ENCODE data around the gene ZMYND8.
"Not testable (repeated sequence)": the region's sequence is repeated elsewhere in the genome, so short reads cannot be mapped to it uniquely, and the experiment has no call there.

Gene ZMYND8

DNA sequence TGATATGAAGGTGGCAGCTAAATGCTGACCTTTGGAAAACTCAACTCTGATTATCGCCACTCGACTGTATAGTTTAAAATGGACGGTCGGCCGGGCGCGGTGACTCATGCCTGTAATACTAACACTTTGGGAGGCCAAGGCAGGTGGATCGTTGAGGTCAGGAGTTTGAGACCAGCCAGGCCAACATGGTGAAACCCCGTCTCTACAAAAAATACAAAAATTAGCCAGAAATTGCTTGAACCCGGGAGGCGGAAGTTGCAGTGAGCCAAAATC, 151.7 kb downstream of the ZMYND8 start:
- H3K4me3 ChIP-seq (ENCODE audit: low read depth in 1 of 2, low read length in 2 of 2); H3K36me3 ChIP-seq (ENCODE audit: insufficient read depth, low read length); H3K27ac ChIP-seq (ENCODE audit: low read depth, low read length); H3K9me3 ChIP-seq (ENCODE audit: low read length); H3K27me3 ChIP-seq (ENCODE audit: control insufficient read depth in 1 of 2, insufficient read depth in 2 of 2, low read length in 2 of 2); H3K9ac ChIP-seq (ENCODE audit: low read length); H3K4me1 ChIP-seq (ENCODE audit: insufficient read depth, low read length): not testable (repeated sequence)

DNA sequence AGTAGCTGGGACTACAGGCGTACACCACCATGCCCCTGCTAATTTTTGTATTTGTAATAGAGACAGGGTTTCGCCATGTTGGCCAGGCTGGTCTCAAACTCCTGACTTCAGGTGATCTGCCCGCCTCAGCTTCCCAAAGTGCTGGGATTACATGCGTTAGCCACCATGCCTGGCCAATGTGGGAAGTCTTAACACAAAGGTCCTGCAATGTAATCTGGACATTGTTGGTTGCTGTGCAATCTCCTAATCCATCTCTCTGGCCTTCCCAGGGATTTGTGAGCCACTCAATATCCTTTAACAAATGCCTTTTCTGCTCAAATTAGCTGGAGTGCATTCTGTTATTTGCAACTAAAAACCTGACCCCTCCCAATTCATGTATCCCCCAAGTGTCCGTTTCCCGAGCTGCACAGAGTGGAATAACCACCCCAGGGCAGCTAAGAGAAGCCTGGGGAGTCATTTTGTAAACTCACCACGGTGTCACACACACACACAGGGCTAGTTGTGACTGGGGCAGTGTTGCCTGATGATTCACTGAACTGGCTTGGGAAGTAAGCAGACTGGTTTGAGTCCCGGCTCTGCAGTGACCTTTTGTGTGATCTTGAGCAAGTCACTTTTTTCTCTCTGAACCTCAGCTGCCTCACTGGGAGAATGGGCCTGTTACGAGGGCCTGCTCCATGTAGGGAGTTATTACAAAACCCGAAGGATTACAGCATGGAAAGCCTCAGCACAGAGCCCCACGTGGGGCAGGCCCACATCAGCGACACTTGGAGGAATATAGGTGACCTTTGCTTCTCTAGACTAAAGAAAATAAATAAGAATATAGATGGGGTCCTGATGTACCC, 152.3 kb downstream of the ZMYND8 start:
- Histone ChIP-seq H3K9me3 (ENCODE audit: low read length) (no peaks in the 10 kb centered on the region), H3K4me3 (ENCODE audit: low read depth in 1 of 2, low read length in 2 of 2) (no peak overlapping the region), H3K9ac (ENCODE audit: low read length) (no peak overlapping the region), H3K27me3 (ENCODE audit: control insufficient read depth in 1 of 2, insufficient read depth in 2 of 2, low read length in 2 of 2) (no peaks in the 10 kb centered on the region), H3K36me3 (ENCODE audit: insufficient read depth, low read length) (peaks cover under 1% of the 10 kb centered on the region), H3K4me1 (ENCODE audit: insufficient read depth, low read length) (no peaks in the 10 kb centered on the region), H3K27ac (ENCODE audit: low read depth, low read length) (no peak overlapping the region)

GRCh38 chr20:47202733-47203667, 153.5 kb downstream of the ZMYND8 start:
- no peaks in the 10 kb centered on the region for H3K4me1 ChIP-seq (ENCODE audit: insufficient read depth, low read length)
- no peak overlapping the region for H3K9ac ChIP-seq (ENCODE audit: low read length)
- H3K9me3 ChIP-seq (ENCODE audit: low read length), result no peaks in the 10 kb centered on the region
- no peak overlapping the region for H3K4me3 ChIP-seq (ENCODE audit: low read depth in 1 of 2, low read length in 2 of 2)
- H3K27ac ChIP-seq (ENCODE audit: low read depth, low read length), result no peak overlapping the region
- no peaks in the 10 kb centered on the region for H3K27me3 ChIP-seq (ENCODE audit: control insufficient read depth in 1 of 2, insufficient read depth in 2 of 2, low read length in 2 of 2)
- H3K36me3 ChIP-seq (ENCODE audit: insufficient read depth, low read length), result no peaks in the 10 kb centered on the region

DNA sequence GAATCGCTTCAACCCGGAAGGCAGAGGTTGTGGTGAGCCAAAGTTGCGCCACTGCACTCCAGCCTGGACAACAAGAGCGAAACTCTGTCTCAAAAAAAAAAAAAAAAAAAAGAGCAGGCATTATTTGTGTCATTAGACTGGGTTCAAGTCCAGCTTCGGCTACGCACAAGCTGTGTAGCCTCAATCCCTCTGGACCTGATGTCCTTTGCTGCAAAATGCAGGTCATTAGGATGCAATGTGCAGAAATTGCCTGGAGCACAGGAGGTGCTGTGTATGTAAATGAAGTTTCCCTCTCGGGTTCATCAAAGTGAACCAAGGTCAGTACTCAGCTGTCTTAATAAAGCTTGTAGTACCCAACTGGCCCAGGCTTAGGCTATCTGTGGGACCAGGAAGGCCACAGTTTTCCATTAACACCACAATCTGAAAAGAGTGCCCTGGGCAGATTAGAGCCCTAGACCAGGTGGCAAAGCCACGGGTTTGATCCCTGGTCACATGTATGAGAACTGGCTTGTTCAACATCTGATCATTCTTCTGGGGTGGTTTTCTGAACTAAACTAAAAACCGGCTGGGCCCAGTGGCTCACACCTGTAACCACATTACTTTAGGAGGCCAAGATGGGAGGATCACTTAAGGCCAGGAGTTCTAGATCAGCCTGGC, 155.3 kb downstream of the ZMYND8 start:
- Histone ChIP-seq H3K9me3 (ENCODE audit: low read length) (no peaks in the 10 kb centered on the region), H3K4me1 (ENCODE audit: insufficient read depth, low read length) (peaks cover 4% of the 10 kb centered on the region), H3K27me3 (ENCODE audit: control insufficient read depth in 1 of 2, insufficient read depth in 2 of 2, low read length in 2 of 2) (no peaks in the 10 kb centered on the region), H3K27ac (ENCODE audit: low read depth, low read length) (no peak overlapping the region), H3K36me3 (ENCODE audit: insufficient read depth, low read length) (no peaks in the 10 kb centered on the region), H3K4me3 (ENCODE audit: low read depth in 1 of 2, low read length in 2 of 2) (no peak overlapping the region), H3K9ac (ENCODE audit: low read length) (no peak overlapping the region)

DNA sequence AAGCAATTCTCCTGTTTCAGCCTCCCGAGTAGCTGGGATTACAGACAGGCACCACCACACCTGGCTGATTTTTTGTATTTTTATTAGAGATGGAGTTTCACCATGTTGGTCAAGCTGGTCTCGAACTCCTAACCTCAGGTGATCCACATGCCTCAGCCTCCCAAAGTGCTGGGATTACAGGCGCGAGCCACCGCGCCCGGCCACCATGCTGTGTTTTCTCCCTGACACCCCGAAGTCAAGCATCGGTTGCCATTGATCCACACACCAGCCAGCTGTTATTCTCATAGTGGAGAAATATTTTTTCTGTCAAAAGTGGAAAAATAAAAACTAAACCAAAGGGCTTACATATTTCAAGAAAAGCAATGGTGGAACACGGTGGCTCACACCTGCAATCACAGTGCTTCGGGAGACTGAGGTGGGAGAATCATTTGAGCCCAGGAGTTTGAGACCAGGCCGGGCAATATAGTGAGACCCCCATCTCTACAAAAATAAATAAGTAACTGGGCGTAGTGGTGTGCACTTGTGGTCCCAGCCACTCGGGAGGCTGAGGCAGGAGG, 157.4 kb downstream of the ZMYND8 start:
- H3K27ac ChIP-seq (ENCODE audit: low read depth, low read length), result no peak overlapping the region
- H3K9ac ChIP-seq (ENCODE audit: low read length), result no peak overlapping the region
- H3K27me3 ChIP-seq (ENCODE audit: control insufficient read depth in 1 of 2, insufficient read depth in 2 of 2, low read length in 2 of 2), result no peaks in the 10 kb centered on the region
- no peaks in the 10 kb centered on the region for H3K9me3 ChIP-seq (ENCODE audit: low read length)
- H3K4me3 ChIP-seq (ENCODE audit: low read depth in 1 of 2, low read length in 2 of 2), result no peak overlapping the region
- peaks cover 4% of the 10 kb centered on the region for H3K4me1 ChIP-seq (ENCODE audit: insufficient read depth, low read length)
- no peaks in the 10 kb centered on the region for H3K36me3 ChIP-seq (ENCODE audit: insufficient read depth, low read length)

DNA sequence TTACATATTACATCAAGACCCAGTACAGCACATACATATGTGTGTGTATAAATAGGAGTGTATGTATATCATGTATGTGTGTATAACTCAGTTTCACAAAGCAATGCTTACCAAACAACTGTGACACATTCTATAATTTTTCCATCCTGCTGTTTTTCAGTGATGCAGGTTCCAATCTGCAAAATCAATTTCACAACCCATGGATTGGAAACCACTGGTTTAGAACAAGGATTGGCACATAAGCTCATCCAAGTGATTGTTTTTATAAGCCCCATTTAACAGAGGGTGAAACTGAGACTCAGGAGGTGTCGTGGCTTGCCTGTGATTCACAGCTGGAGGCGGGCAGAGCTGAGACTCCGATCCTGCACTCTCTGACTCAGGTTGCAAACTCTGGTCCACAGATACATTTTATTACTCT, 158.2 kb downstream of the ZMYND8 start:
- Histone ChIP-seq H3K4me3 (ENCODE audit: low read depth in 1 of 2, low read length in 2 of 2) (no peak overlapping the region), H3K9ac (ENCODE audit: low read length) (no peak overlapping the region), H3K4me1 (ENCODE audit: insufficient read depth, low read length) (peaks cover 4% of the 10 kb centered on the region), H3K27me3 (ENCODE audit: control insufficient read depth in 1 of 2, insufficient read depth in 2 of 2, low read length in 2 of 2) (no peaks in the 10 kb centered on the region), H3K9me3 (ENCODE audit: low read length) (no peaks in the 10 kb centered on the region), H3K27ac (ENCODE audit: low read depth, low read length) (no peak overlapping the region), H3K36me3 (ENCODE audit: insufficient read depth, low read length) (no peaks in the 10 kb centered on the region)

DNA sequence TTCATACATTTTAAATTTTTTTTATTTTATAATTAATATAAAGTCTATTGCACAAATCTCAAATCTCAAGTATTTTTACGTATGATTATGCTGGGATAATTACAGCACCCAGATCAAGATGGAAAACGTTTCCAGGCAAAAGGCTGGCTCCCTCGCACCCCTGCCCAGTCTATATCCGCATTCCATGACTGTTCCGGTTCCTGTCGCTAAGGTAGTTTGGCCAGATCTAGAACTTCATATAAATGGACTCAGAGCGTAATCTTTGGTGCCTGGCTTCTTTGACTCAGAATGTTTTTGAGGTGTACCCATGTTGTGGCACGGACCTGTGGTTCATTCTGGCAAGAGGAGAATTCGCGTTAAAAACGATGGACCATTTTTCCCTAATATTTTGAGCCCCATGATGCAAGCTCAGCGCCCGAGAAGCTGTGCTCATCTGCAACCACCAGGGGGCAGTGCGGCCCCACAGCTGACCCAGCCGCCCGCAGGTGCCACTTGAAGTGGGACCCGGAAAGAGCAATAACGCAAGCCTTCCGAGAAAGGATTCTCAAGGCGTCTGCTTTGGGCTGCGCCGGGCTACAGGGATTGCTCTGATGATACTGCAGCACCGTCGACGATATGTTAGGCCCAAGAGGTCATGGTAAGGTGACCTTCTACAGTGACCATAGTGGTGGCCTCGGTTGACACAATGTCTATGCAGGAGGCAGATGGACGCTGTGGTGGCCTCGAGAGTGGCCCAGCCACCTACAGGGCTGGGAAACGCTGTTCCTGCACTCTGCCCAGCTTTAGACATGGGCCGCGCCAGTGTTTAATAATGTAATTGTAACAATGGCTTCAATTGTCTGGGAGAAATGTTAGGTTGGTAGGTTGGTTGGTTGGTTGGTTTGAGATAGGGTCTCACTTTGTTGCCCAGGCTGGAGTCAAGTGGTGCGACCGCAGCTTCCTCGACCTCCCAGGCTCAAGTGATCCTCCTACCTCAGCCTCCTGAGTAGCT, 160.1 kb downstream of the ZMYND8 start:
- Histone ChIP-seq H3K9ac (ENCODE audit: low read length) (no peak overlapping the region), H3K4me3 (ENCODE audit: low read depth in 1 of 2, low read length in 2 of 2) (no peak overlapping the region)

GRCh38 chr20:47195573-47195972, 160.9 kb downstream of the ZMYND8 start:
- no peak overlapping the region for H3K27ac ChIP-seq (ENCODE audit: low read depth, low read length)
- H3K36me3 ChIP-seq (ENCODE audit: insufficient read depth, low read length), result no peaks in the 10 kb centered on the region
- H3K4me1 ChIP-seq (ENCODE audit: insufficient read depth, low read length), result peaks cover 4% of the 10 kb centered on the region
- no peak overlapping the region for H3K9ac ChIP-seq (ENCODE audit: low read length)
- no peaks in the 10 kb centered on the region for H3K9me3 ChIP-seq (ENCODE audit: low read length)
- no peaks in the 10 kb centered on the region for H3K27me3 ChIP-seq (ENCODE audit: control insufficient read depth in 1 of 2, insufficient read depth in 2 of 2, low read length in 2 of 2)
- H3K4me3 ChIP-seq (ENCODE audit: low read depth in 1 of 2, low read length in 2 of 2), result no peak overlapping the region

More for the DNA sequence above, 160.1 kb downstream of the ZMYND8 start:
- Histone ChIP-seq H3K9me3 (ENCODE audit: low read length) (no peaks in the 10 kb centered on the region), H3K27me3 (ENCODE audit: control insufficient read depth in 1 of 2, insufficient read depth in 2 of 2, low read length in 2 of 2) (no peaks in the 10 kb centered on the region), H3K4me1 (ENCODE audit: insufficient read depth, low read length) (peaks cover 4% of the 10 kb centered on the region), H3K27ac (ENCODE audit: low read depth, low read length) (no peak overlapping the region), H3K36me3 (ENCODE audit: insufficient read depth, low read length) (no peaks in the 10 kb centered on the region)

DNA sequence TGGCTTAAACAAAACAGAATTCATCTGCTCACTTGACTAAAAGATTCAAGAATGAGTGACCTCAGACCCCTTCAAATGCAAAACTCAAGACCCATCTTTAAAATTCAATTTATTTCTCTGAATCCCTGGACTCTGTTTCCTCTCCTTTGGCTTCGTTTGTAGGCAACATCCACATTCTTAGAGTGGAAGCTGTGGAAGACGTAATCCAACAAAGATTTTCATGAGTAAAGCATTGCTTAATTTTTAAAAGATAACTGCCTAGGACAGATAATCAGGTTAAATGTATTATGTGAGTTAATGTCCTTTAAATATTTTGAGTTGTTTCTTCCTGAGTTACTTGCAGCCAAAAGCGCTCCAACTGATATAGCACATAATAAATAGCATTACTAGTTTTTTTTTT, 164.5 kb downstream of the ZMYND8 start:
- H3K27ac ChIP-seq (ENCODE audit: low read depth, low read length), result no peak overlapping the region
- no peak overlapping the region for H3K9ac ChIP-seq (ENCODE audit: low read length)
- H3K9me3 ChIP-seq (ENCODE audit: low read length), result no peaks in the 10 kb centered on the region
- peaks cover 4% of the 10 kb centered on the region for H3K4me1 ChIP-seq (ENCODE audit: insufficient read depth, low read length)
- H3K36me3 ChIP-seq (ENCODE audit: insufficient read depth, low read length), result no peaks in the 10 kb centered on the region
- H3K27me3 ChIP-seq (ENCODE audit: control insufficient read depth in 1 of 2, insufficient read depth in 2 of 2, low read length in 2 of 2), result no peaks in the 10 kb centered on the region
- H3K4me3 ChIP-seq (ENCODE audit: low read depth in 1 of 2, low read length in 2 of 2), result no peak overlapping the region

DNA sequence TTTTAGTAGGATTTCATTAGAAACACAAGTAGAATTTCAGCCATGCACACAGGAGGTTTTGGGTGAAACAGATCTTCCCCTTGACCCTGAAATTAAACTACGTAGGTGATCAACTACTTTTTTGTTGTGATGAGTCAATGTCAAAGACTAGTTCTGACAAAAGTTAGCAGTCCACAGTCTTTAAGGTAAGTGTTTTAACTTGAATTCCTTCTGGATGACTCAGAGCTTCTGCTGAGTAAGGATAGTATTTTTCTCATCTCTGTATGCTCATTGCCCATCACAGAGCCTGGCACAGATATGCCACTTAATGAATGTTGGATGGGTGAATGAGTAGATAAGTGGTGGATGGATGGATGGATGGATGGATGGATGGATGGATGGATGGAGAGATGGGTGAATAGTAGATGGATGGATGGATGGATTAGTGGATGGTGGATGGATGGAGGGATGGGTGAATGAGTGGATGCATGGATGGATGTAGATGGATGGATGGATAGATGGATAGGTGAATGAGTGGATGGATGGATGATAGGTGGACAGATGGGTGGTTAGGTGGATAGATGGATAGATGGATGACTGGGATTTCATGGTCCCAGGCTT, 165.3 kb downstream of the ZMYND8 start:
- H3K9ac ChIP-seq (ENCODE audit: low read length), result no peak overlapping the region
- peaks cover under 1% of the 10 kb centered on the region for H3K4me1 ChIP-seq (ENCODE audit: insufficient read depth, low read length)
- H3K4me3 ChIP-seq (ENCODE audit: low read depth in 1 of 2, low read length in 2 of 2), result no peak overlapping the region
- H3K27ac ChIP-seq (ENCODE audit: low read depth, low read length), result no peak overlapping the region
- no peaks in the 10 kb centered on the region for H3K36me3 ChIP-seq (ENCODE audit: insufficient read depth, low read length)
- no peaks in the 10 kb centered on the region for H3K9me3 ChIP-seq (ENCODE audit: low read length)
- no peaks in the 10 kb centered on the region for H3K27me3 ChIP-seq (ENCODE audit: control insufficient read depth in 1 of 2, insufficient read depth in 2 of 2, low read length in 2 of 2)

Measured in muscle layer of colon (tissue), 2 donors.